OCI-LY1 (cell line): ENCODE measurements around the gene DENND11.

Experiments used
- H2AFZ ChIP-seq: fragments of 200-600 bp; sonication (generic), shearing (Covaris generic); 2 replicates; pipeline ENCODE4 v1.6.0; 2014; ENCODE audit warnings: antibody characterized with exemption, mild to moderate bottlenecking, low read length
- H3F3A ChIP-seq: fragments of 200-600 bp; sonication (generic), shearing (Covaris generic); 2 replicates; pipeline ENCODE4 v1.6.0; 2014; ENCODE audit warnings: mild to moderate bottlenecking, antibody characterized with exemption, low read length, moderate library complexity; ENCODE audit not compliant: insufficient read depth
- H3K27ac ChIP-seq: fragments of 200-600 bp; sonication (generic); 2 replicates; pipeline ENCODE4 v1.5.1; 2014; ENCODE audit warnings: low read length, mixed run types, mild to moderate bottlenecking, low read depth; ENCODE audit not compliant: poor library complexity, severe bottlenecking
- H3K27me3 ChIP-seq: fragments of 200-600 bp; sonication (generic); 2 replicates; pipeline ENCODE4 v1.6.0; 2014; ENCODE audit warnings: antibody characterized with exemption, mild to moderate bottlenecking, low read length, moderate library complexity; ENCODE audit not compliant: insufficient read depth
- H3K36me3 ChIP-seq: fragments of 200-600 bp; sonication (generic); 2 replicates; pipeline ENCODE4 v1.6.1; 2014; ENCODE audit warnings: mild to moderate bottlenecking, antibody characterized with exemption, low read length, moderate library complexity, mixed read lengths; ENCODE audit not compliant: insufficient read depth
- H3K4me1 ChIP-seq: fragments of 200-600 bp; sonication (generic); 2 replicates; pipeline ENCODE4 v1.5.1; 2014; ENCODE audit warnings: mild to moderate bottlenecking, low read length, moderate library complexity; ENCODE audit not compliant: insufficient read depth, severe bottlenecking
- H3K4me2 ChIP-seq: fragments of 200-600 bp; sonication (generic), shearing (Covaris generic); 2 replicates; pipeline ENCODE4 v1.6.1; 2014; ENCODE audit warnings: low read length
- H3K4me3 ChIP-seq: fragments of 200-600 bp; sonication (generic); 2 replicates; pipeline ENCODE4 v1.5.1; 2014; ENCODE audit warnings: low read length, low read depth, mild to moderate bottlenecking, mixed read lengths; ENCODE audit not compliant: poor library complexity, severe bottlenecking
- H3K79me2 ChIP-seq: fragments of 200-600 bp; shearing (Covaris generic); 2 replicates; pipeline ENCODE4 v1.6.1; 2016; ENCODE audit warnings: mixed run types, low read length, mixed read lengths; ENCODE audit not compliant: insufficient read depth
- H3K9ac ChIP-seq: fragments of 200-600 bp; sonication (generic), shearing (Covaris generic); 2 replicates; pipeline ENCODE4 v1.6.1; 2014; ENCODE audit warnings: mild to moderate bottlenecking, low read length, mixed read lengths
- H3K9me2 ChIP-seq: fragments of 200-600 bp; sonication (generic), shearing (Covaris generic); 2 replicates; pipeline ENCODE4 v1.6.1; 2014; ENCODE audit warnings: low read depth, mild to moderate bottlenecking, low read length, mixed read lengths
- H3K9me3 ChIP-seq: fragments of 200-600 bp; shearing (Covaris generic); 2 replicates; pipeline ENCODE4 v1.6.1; 2014; ENCODE audit warnings: low read length, mixed read lengths
- H4K20me1 ChIP-seq: fragments of 200-600 bp; sonication (generic), shearing (Covaris generic); 2 replicates; pipeline ENCODE4 v1.6.0; 2016; ENCODE audit warnings: mild to moderate bottlenecking, low read length; ENCODE audit not compliant: insufficient read depth
- CTCF ChIP-seq: fragments of 200-600 bp; sonication (generic), shearing (Covaris generic); IDR thresholded peaks from 2 replicates; pipeline ENCODE4 v1.5.1; 2017; ENCODE audit warnings: mild to moderate bottlenecking, antibody characterized with exemption, low read length, moderate library complexity, mixed read lengths
- EZH2 ChIP-seq: fragments of 200-600 bp; sonication (generic), shearing (Covaris generic); IDR thresholded peaks from 2 replicates; pipeline ENCODE4 v1.8.0; 2017; ENCODE audit warnings: borderline replicate concordance, mixed run types, mild to moderate bottlenecking, antibody characterized with exemption, low read length, moderate library complexity, mixed read lengths

The DENND11 gene

GRCh38 chr7:141709749-141710148 is 7.8 kb upstream of the DENND11 start:
- H3K79me2 ChIP-seq = no peaks in the 10 kb centered on the region
- no peak overlapping the region for H3K4me2 ChIP-seq
- no peak for TF ChIP-seq EZH2
- TF ChIP-seq CTCF = no peak
- no peaks in the 10 kb centered on the region for H4K20me1 ChIP-seq
- H3K9ac ChIP-seq = no peak overlapping the region
- H3K9me2 ChIP-seq = no peaks in the 10 kb centered on the region
- H2AFZ ChIP-seq = no peak overlapping the region
- no peaks in the 10 kb centered on the region for H3F3A ChIP-seq
- no peak overlapping the region for H3K27ac ChIP-seq
- peaks cover 5% of the 10 kb centered on the region; the same call in 1 of the 2 replicates for H3K27me3 ChIP-seq
- no peak overlapping the region for H3K4me3 ChIP-seq
- H3K9me3 ChIP-seq = no peaks in the 10 kb centered on the region
- H3K4me1 ChIP-seq = no peaks in the 10 kb centered on the region
- no peaks in the 10 kb centered on the region for H3K36me3 ChIP-seq

GRCh38 chr7:141709318-141709717 is 7.4 kb upstream of the DENND11 start:
- no peak overlapping the region for H3K4me2 ChIP-seq
- H3K9me3 ChIP-seq = no peaks in the 10 kb centered on the region
- no peaks in the 10 kb centered on the region for H3K36me3 ChIP-seq
- H2AFZ ChIP-seq = no peak overlapping the region
- H3K27ac ChIP-seq = no peak overlapping the region
- H3K27me3 ChIP-seq = peaks cover 5% of the 10 kb centered on the region; the same call in 1 of the 2 replicates
- H3K79me2 ChIP-seq = no peaks in the 10 kb centered on the region
- no peak for TF ChIP-seq CTCF
- TF ChIP-seq EZH2 = no peak
- no peaks in the 10 kb centered on the region for H3K4me1 ChIP-seq
- no peaks in the 10 kb centered on the region for H3F3A ChIP-seq
- no peaks in the 10 kb centered on the region for H3K9me2 ChIP-seq
- no peaks in the 10 kb centered on the region for H4K20me1 ChIP-seq
- H3K4me3 ChIP-seq = no peak overlapping the region
- no peak overlapping the region for H3K9ac ChIP-seq

- no peak within 1 kb of the TSS for H3K9ac ChIP-seq
- H3K36me3 ChIP-seq = no peaks in the 10 kb centered on the region
- H3K4me3 ChIP-seq = no peak within 1 kb of the TSS
- no peaks in the 10 kb centered on the region for H4K20me1 ChIP-seq
- TF ChIP-seq EZH2 (no peak), CTCF (no peak)
- no peak within 1 kb of the TSS for H2AFZ ChIP-seq
- H3K79me2 ChIP-seq = no peaks in the 10 kb centered on the region
- H3K27me3 ChIP-seq = peaks cover 5% of the 10 kb centered on the region; the same call in 1 of the 2 replicates
- no peaks in the 10 kb centered on the region for H3F3A ChIP-seq
- no peaks in the 10 kb centered on the region for H3K9me3 ChIP-seq
- H3K27ac ChIP-seq = no peak within 1 kb of the TSS
- no peaks in the 10 kb centered on the region for H3K9me2 ChIP-seq
- H3K4me1 ChIP-seq = no peaks in the 10 kb centered on the region
- H3K4me2 ChIP-seq = no peak within 1 kb of the TSS
Measured at GRCh38 chr7:141708351-141708750, 6.4 kb upstream of the DENND11 start, which contains the start of gene WEE2. Gene WEE2, plus strand, starts transcription at chr7:141708353. Its CDS starts 406 bp downstream, at chr7:141708759.
